HG03469 (cell line): Measurements from ENCODE around the gene LTBP4.
A peak's percentile ranks its signal among the peaks of the same experiment; 100 is the strongest.
"Not testable (repeated sequence)": the region's sequence is repeated elsewhere in the genome, so short reads cannot be mapped to it uniquely, and the experiment has no call there.

Experiments used
- ATAC-seq: cut with Tn5 transposase; IDR thresholded peaks from one replicate; pipeline ENCODE4 v1.9.1; 2021; ENCODE audit warnings: mild to moderate bottlenecking, moderate library complexity, moderate number of reproducible peaks; ENCODE audit not compliant: unreplicated experiment

Gene LTBP4

GRCh38 chr19:40601134-40601974 is at the start of gene LTBP4:
Gene LTBP4, plus strand, starts transcription at chr19:40601369. Its CDS starts 19 bp downstream, at chr19:40601388.
- no peak for ATAC-seq

GRCh38 chr19:40552848-40553247 is 48.3 kb upstream of the LTBP4 start:
- no peak for ATAC-seq

GRCh38 chr19:40553885-40554857 is 47.0 kb upstream of the LTBP4 start:
- ATAC-seq: no peak

GRCh38 chr19:40555978-40556689 is 45.0 kb upstream of the LTBP4 start:
- no peak for ATAC-seq

GRCh38 chr19:40556953-40557530 is 44.1 kb upstream of the LTBP4 start:
- ATAC-seq: no peak

GRCh38 chr19:40559394-40559793 is 41.8 kb upstream of the LTBP4 start:
- ATAC-seq: no peak

- no peak for ATAC-seq
These were observed 41.1 kb upstream of the LTBP4 start for GRCh38 chr19:40560092-40560507.

- ATAC-seq: no peak
These were observed 39.2 kb upstream of the LTBP4 start for GRCh38 chr19:40561947-40562346.

GRCh38 chr19:40564535-40564934 is 36.6 kb upstream of the LTBP4 start:
- ATAC-seq: not testable (repeated sequence)

GRCh38 chr19:40565355-40565754 is 35.8 kb upstream of the LTBP4 start:
- no peak for ATAC-seq

- ATAC-seq: no peak
These were observed 35.2 kb upstream of the LTBP4 start for GRCh38 chr19:40565910-40566495.

- no peak for ATAC-seq
These were observed 34.0 kb upstream of the LTBP4 start for GRCh38 chr19:40567040-40567749.

GRCh38 chr19:40567750-40568494 is 33.2 kb upstream of the LTBP4 start:
- no peak for ATAC-seq

- ATAC-seq: peak; percentile 63
These were observed 30.7 kb upstream of the LTBP4 start for GRCh38 chr19:40570313-40571004.

GRCh38 chr19:40571005-40571318 is 30.2 kb upstream of the LTBP4 start:
- no peak for ATAC-seq

GRCh38 chr19:40571831-40572495 is 29.2 kb upstream of the LTBP4 start:
- ATAC-seq: no peak

GRCh38 chr19:40575326-40575725 is 25.8 kb upstream of the LTBP4 start:
- ATAC-seq: no peak

GRCh38 chr19:40576151-40576584 is 25.0 kb upstream of the LTBP4 start:
- no peak for ATAC-seq
